Kidney (tissue), 14 donors: ENCODE results near the gene CAND2. TPM values are rescaled to one million over a fixed set of nuclear protein-coding genes. Genes with fewer than 3 reads are reported as not detected.
"Not testable (repeated sequence)": the region's sequence is repeated elsewhere in the genome, so short reads cannot be mapped to it uniquely, and the experiment has no call there.

Experiments
- DNase-seq, 5 donors: peaks; one replicate each; pipeline ENCODE4 v3.0.0-alpha.2; 2013 to 2020
- FAIRE-seq: peaks from 2 replicates; lab custom pipeline; 2012; peaks lifted over from hg19 to GRCh38; lab: Jason Lieb, UNC
- H3K27ac ChIP-seq, 2 donors: one replicate each; pipeline ENCODE4 v1.7.0; 2013; ENCODE audit warnings: low read depth in 2 of 2, low read length in 2 of 2, inconsistent platforms in 1 of 2
- H3K27me3 ChIP-seq: one replicate; pipeline ENCODE4 v1.7.1; 2013; ENCODE audit warnings: low read length, inconsistent platforms; ENCODE audit not compliant: control insufficient read depth, insufficient read depth
- H3K36me3 ChIP-seq, 3 donors: one replicate each; pipeline versions ENCODE4 v1.7.0 to v1.7.1; 2013; ENCODE audit warnings: low read length in 3 of 3, control low read depth in 1 of 3, inconsistent platforms in 1 of 3; ENCODE audit not compliant: insufficient read depth in 3 of 3, control insufficient read depth in 2 of 3
- H3K4me1 ChIP-seq, 3 donors: one replicate each; pipeline versions ENCODE4 v1.7.0 to v1.7.1; 2013; ENCODE audit warnings: low read length in 3 of 3, inconsistent platforms in 1 of 3, low read depth in 1 of 3; ENCODE audit not compliant: control insufficient read depth in 2 of 3, insufficient read depth in 2 of 3
- H3K4me3 ChIP-seq, 3 donors: one replicate each; pipeline versions ENCODE4 v1.7.0 to v1.8.1; 2013; ENCODE audit warnings: low read length in 3 of 3, control low read depth in 1 of 3, inconsistent platforms in 1 of 3
- H3K9ac ChIP-seq, 3 donors: one replicate each; pipeline versions ENCODE4 v1.7.0 to v1.7.1; 2013; ENCODE audit warnings: low read length in 3 of 3, control low read depth in 1 of 3, inconsistent platforms in 1 of 3
- H3K9me3 ChIP-seq, 3 donors: one replicate each; pipeline versions ENCODE4 v1.7.0 to v1.7.1; 2013; ENCODE audit warnings: low read length in 3 of 3, control low read depth in 1 of 3, inconsistent platforms in 1 of 3; ENCODE audit not compliant: control insufficient read depth in 2 of 3, insufficient read depth in 1 of 3
- CTCF ChIP-seq: IDR thresholded peaks from 3 replicates; pipeline ENCODE4 v1.5.1; 2012; ENCODE audit warnings: mild to moderate bottlenecking, moderate library complexity, borderline replicate concordance; ENCODE audit not compliant: insufficient read depth; ENCODE audit errors: extremely low read depth
- intact Hi-C: fragments of 100-400 bp; cut with DNase I; formaldehyde crosslinking; loops from one replicate; pipeline ENCODE4 v1.11.1; 2022
- polyA plus RNA-seq: library from polyadenylated mRNA; stranded (reverse); fragments of 350-450 nt; fragmentation: Illumina TruSeq; extraction: RNeasy Lipid Tissue Mini Kit (QIAGEN cat#74804); gene quantifications from one replicate; pipeline ENCODE4 v1.2.3, GENCODE V29; 2014; ENCODE audit warnings: low read depth, low replicate concordance; ENCODE audit not compliant: insufficient read depth
- total RNA-seq: library from RNA; stranded (reverse); fragmentation: NEBNext Ultra II Directional; extraction: Animal tissue kit (Norgen Biotek cat#: 25700); gene quantifications from one replicate; pipeline ENCODE4 v1.2.1, GENCODE V29; 2021
- donor health status: control.
- donor health status: control.
- donor health status: control.
- donor health status: control.
- donor health status: control.
- donor health status: DM: yes; HTN: yes; CAD: no.
- donor health status: Normal renal cell carcinoma (clear cell type).

CAND2 gene
- total and polyA plus RNA-seq, 2 donors from 2014 or later = 3.9 to 7.1 TPM

- DNase-seq = peak in 2 of 5 donors; percentile 26 to 65
- H3K27ac ChIP-seq = no peak overlapping the region
- TF ChIP-seq CTCF = no peak
- H3K4me1 ChIP-seq = no peaks in the 10 kb centered on the region
- no peaks in the 10 kb centered on the region for H3K9me3 ChIP-seq
- no peaks in the 10 kb centered on the region for H3K36me3 ChIP-seq
- no peak overlapping the region for H3K4me3 ChIP-seq
- FAIRE-seq = no peak
- H3K9ac ChIP-seq = no peak overlapping the region
- no peaks in the 10 kb centered on the region for H3K27me3 ChIP-seq
- intact Hi-C loops = no loop called here
These were observed 15.7 kb upstream of the CAND2 start for GRCh38 chr3:12780751-12781150.

GRCh38 chr3:12782172-12782815 lies 14.2 kb upstream of the CAND2 start:
- Histone ChIP-seq H3K36me3 (no peaks in the 10 kb centered on the region), H3K27ac (no peak overlapping the region), H3K9me3 (no peaks in the 10 kb centered on the region), H3K9ac (no peak overlapping the region), H3K27me3 (no peaks in the 10 kb centered on the region), H3K4me3 (no peak overlapping the region), H3K4me1 (no peaks in the 10 kb centered on the region)
- DNase-seq (peak in 3 of 5 donors; percentile 54 to 75 (median 74)), FAIRE-seq (no peak)
- TF ChIP-seq CTCF = no peak
- intact Hi-C loops = no loop called here

GRCh38 chr3:12785096-12785495 lies 11.4 kb upstream of the CAND2 start:
- DNase-seq = no peak
- no peak overlapping the region for H3K4me3 ChIP-seq
- no peak for TF ChIP-seq CTCF
- H3K4me1 ChIP-seq = no peaks in the 10 kb centered on the region
- intact Hi-C loops = no loop called here
- H3K36me3 ChIP-seq = no peaks in the 10 kb centered on the region
- H3K27ac ChIP-seq = no peak overlapping the region
- no peaks in the 10 kb centered on the region for H3K27me3 ChIP-seq
- H3K9ac ChIP-seq = no peak overlapping the region
- no peaks in the 10 kb centered on the region for H3K9me3 ChIP-seq
- FAIRE-seq = no peak

GRCh38 chr3:12787346-12787745 lies 9.1 kb upstream of the CAND2 start:
- FAIRE-seq, H3K27ac ChIP-seq, H3K4me3 ChIP-seq, intact Hi-C loops, H3K4me1 ChIP-seq, H3K9me3 ChIP-seq, H3K9ac ChIP-seq, H3K27me3 ChIP-seq, H3K36me3 ChIP-seq: not testable (repeated sequence)
- peak in 3 of 5 donors; percentile 55 to 63 (median 62) for DNase-seq

GRCh38 chr3:12787967-12788690 lies 8.4 kb upstream of the CAND2 start:
- H3K9ac ChIP-seq, H3K36me3 ChIP-seq, H3K9me3 ChIP-seq, H3K4me1 ChIP-seq, FAIRE-seq, H3K4me3 ChIP-seq, H3K27ac ChIP-seq, H3K27me3 ChIP-seq, intact Hi-C loops, DNase-seq: not testable (repeated sequence)
